Measurements from ENCODE around the gene ZNF180.
A peak's percentile ranks its signal among the peaks of the same experiment; 100 is the strongest.
"Not testable (repeated sequence)": the region's sequence is repeated elsewhere in the genome, so short reads cannot be mapped to it uniquely, and the experiment has no call there.

Gene ZNF180

GRCh38 chr19:44499962-44500949, at the start of gene ZNF180:
Gene ZNF180, minus strand, starts transcription at chr19:44500522. Its CDS starts 3,188 bp downstream, at chr19:44497334.
- DNase-seq, result peak; percentile 97

GRCh38 chr19:44549507-44549906, 49.2 kb upstream of the ZNF180 start:
- DNase-seq, result no peak

- no peak for DNase-seq
These were observed 48.4 kb upstream of the ZNF180 start for GRCh38 chr19:44548736-44549135.

GRCh38 chr19:44544031-44544430, 43.7 kb upstream of the ZNF180 start:
- DNase-seq, result no peak

- no peak for DNase-seq
These were observed 42.3 kb upstream of the ZNF180 start for GRCh38 chr19:44542671-44543070.

GRCh38 chr19:44540736-44541135, 40.4 kb upstream of the ZNF180 start:
- DNase-seq, result no peak

- no peak for DNase-seq
These were observed 39.7 kb upstream of the ZNF180 start for GRCh38 chr19:44539991-44540390.

- DNase-seq, result no peak
These were observed 39.0 kb upstream of the ZNF180 start for GRCh38 chr19:44539236-44539826.

- DNase-seq, result not testable (repeated sequence)
These were observed 35.0 kb upstream of the ZNF180 start for GRCh38 chr19:44535361-44535760.

- no peak for DNase-seq
These were observed 32.5 kb upstream of the ZNF180 start for GRCh38 chr19:44532819-44533218.

GRCh38 chr19:44530777-44531176, 30.5 kb upstream of the ZNF180 start:
- no peak for DNase-seq

GRCh38 chr19:44529536-44529935, 29.2 kb upstream of the ZNF180 start, which contains the start of gene CEACAM20:
Gene CEACAM20, minus strand, starts transcription at chr19:44529675. Its CDS starts 166 bp downstream, at chr19:44529509.
- DNase-seq, result no peak

GRCh38 chr19:44527554-44527953, 27.2 kb upstream of the ZNF180 start:
- DNase-seq, result no peak

GRCh38 chr19:44525721-44526430, 25.6 kb upstream of the ZNF180 start:
- DNase-seq, result no peak

GRCh38 chr19:44521370-44521769, 21.0 kb upstream of the ZNF180 start:
- DNase-seq, result no peak

- no peak for DNase-seq
These were observed 16.8 kb upstream of the ZNF180 start for GRCh38 chr19:44517146-44517545.

- no peak for DNase-seq
These were observed 15.6 kb upstream of the ZNF180 start for GRCh38 chr19:44515907-44516306.

GRCh38 chr19:44515031-44515430, 14.7 kb upstream of the ZNF180 start:
- no peak for DNase-seq

GRCh38 chr19:44512326-44513298, 12.3 kb upstream of the ZNF180 start:
- no peak for DNase-seq

- no peak for DNase-seq
These were observed 9.2 kb upstream of the ZNF180 start for GRCh38 chr19:44509478-44509877.

- DNase-seq, result no peak
These were observed 763 bp downstream of the ZNF180 start for GRCh38 chr19:44499559-44499958.

GRCh38 chr19:44498988-44499387, 1.3 kb downstream of the ZNF180 start:
- no peak for DNase-seq
